Gastrocnemius medialis (tissue), 4 donors: Measurements from ENCODE around the gene CNP.

ENCODE experiments used
- POLR2A ChIP-seq, 2 donors: fragments of 450-650 bp; IDR thresholded peaks; one replicate each; pipeline ENCODE4 v1.6.1; 2017; ENCODE audit warnings: antibody characterized with exemption in 2 of 2, mild to moderate bottlenecking in 2 of 2, moderate library complexity in 2 of 2
- TF ChIP-seq, protein P1 (sequence below), 5 experiments: fragments of 450-650 bp in 3 of 5; fragments of 200-600 bp in 2 of 5; sonication (generic) in 2 of 5; IDR thresholded peaks in 4 of 5; conservative IDR thresholded peaks in 1 of 5; 1 replicate in 4 of 5; 2 replicates in 1 of 5; pipeline ENCODE4 v1.5.1; 2016 to 2019; ENCODE audit warnings: antibody characterized with exemption in 5 of 5, mild to moderate bottlenecking in 3 of 5, moderate library complexity in 3 of 5

- TF ChIP-seq, protein P1, sequence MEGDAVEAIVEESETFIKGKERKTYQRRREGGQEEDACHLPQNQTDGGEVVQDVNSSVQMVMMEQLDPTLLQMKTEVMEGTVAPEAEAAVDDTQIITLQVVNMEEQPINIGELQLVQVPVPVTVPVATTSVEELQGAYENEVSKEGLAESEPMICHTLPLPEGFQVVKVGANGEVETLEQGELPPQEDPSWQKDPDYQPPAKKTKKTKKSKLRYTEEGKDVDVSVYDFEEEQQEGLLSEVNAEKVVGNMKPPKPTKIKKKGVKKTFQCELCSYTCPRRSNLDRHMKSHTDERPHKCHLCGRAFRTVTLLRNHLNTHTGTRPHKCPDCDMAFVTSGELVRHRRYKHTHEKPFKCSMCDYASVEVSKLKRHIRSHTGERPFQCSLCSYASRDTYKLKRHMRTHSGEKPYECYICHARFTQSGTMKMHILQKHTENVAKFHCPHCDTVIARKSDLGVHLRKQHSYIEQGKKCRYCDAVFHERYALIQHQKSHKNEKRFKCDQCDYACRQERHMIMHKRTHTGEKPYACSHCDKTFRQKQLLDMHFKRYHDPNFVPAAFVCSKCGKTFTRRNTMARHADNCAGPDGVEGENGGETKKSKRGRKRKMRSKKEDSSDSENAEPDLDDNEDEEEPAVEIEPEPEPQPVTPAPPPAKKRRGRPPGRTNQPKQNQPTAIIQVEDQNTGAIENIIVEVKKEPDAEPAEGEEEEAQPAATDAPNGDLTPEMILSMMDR (IDR thresholded peaks at IDR 0.05 in 4 of 5, conservative IDR thresholded peaks at IDR 0.05 in 1 of 5): no peak
- TF ChIP-seq POLR2A (IDR thresholded peaks at IDR 0.05): no peak
Measured at GRCh38 chr17:42010898-42011516, 44.4 kb downstream of the CNP start.
